Kidney (tissue), 14 donors: Measurements from ENCODE around the gene ZNF554. TPM values are rescaled to one million over a fixed set of nuclear protein-coding genes. Genes with fewer than 3 reads are reported as not detected.

Experiments
- DNase-seq, 5 donors: peaks; one replicate each; pipeline ENCODE4 v3.0.0-alpha.2; 2013 to 2020
- FAIRE-seq: peaks from 2 replicates; lab custom pipeline; 2012; peaks lifted over from hg19 to GRCh38; lab: Jason Lieb, UNC
- H3K27ac ChIP-seq, 2 donors: one replicate each; pipeline ENCODE4 v1.7.0; 2013; ENCODE audit warnings: low read depth in 2 of 2, low read length in 2 of 2, inconsistent platforms in 1 of 2
- H3K27me3 ChIP-seq: one replicate; pipeline ENCODE4 v1.7.1; 2013; ENCODE audit warnings: low read length, inconsistent platforms; ENCODE audit not compliant: control insufficient read depth, insufficient read depth
- H3K36me3 ChIP-seq, 3 donors: one replicate each; pipeline versions ENCODE4 v1.7.0 to v1.7.1; 2013; ENCODE audit warnings: low read length in 3 of 3, control low read depth in 1 of 3, inconsistent platforms in 1 of 3; ENCODE audit not compliant: insufficient read depth in 3 of 3, control insufficient read depth in 2 of 3
- H3K4me1 ChIP-seq, 3 donors: one replicate each; pipeline versions ENCODE4 v1.7.0 to v1.7.1; 2013; ENCODE audit warnings: low read length in 3 of 3, inconsistent platforms in 1 of 3, low read depth in 1 of 3; ENCODE audit not compliant: control insufficient read depth in 2 of 3, insufficient read depth in 2 of 3
- H3K4me3 ChIP-seq, 3 donors: one replicate each; pipeline versions ENCODE4 v1.7.0 to v1.8.1; 2013; ENCODE audit warnings: low read length in 3 of 3, control low read depth in 1 of 3, inconsistent platforms in 1 of 3
- H3K9ac ChIP-seq, 3 donors: one replicate each; pipeline versions ENCODE4 v1.7.0 to v1.7.1; 2013; ENCODE audit warnings: low read length in 3 of 3, control low read depth in 1 of 3, inconsistent platforms in 1 of 3
- H3K9me3 ChIP-seq, 3 donors: one replicate each; pipeline versions ENCODE4 v1.7.0 to v1.7.1; 2013; ENCODE audit warnings: low read length in 3 of 3, control low read depth in 1 of 3, inconsistent platforms in 1 of 3; ENCODE audit not compliant: control insufficient read depth in 2 of 3, insufficient read depth in 1 of 3
- CTCF ChIP-seq: IDR thresholded peaks from 3 replicates; pipeline ENCODE4 v1.5.1; 2012; ENCODE audit warnings: mild to moderate bottlenecking, moderate library complexity, borderline replicate concordance; ENCODE audit not compliant: insufficient read depth; ENCODE audit errors: extremely low read depth
- intact Hi-C: fragments of 100-400 bp; cut with DNase I; formaldehyde crosslinking; loops from one replicate; pipeline ENCODE4 v1.11.1; 2022
- polyA plus RNA-seq: library from polyadenylated mRNA; stranded (reverse); fragments of 350-450 nt; fragmentation: Illumina TruSeq; extraction: RNeasy Lipid Tissue Mini Kit (QIAGEN cat#74804); gene quantifications from one replicate; pipeline ENCODE4 v1.2.3, GENCODE V29; 2014; ENCODE audit warnings: low read depth, low replicate concordance; ENCODE audit not compliant: insufficient read depth
- total RNA-seq: library from RNA; stranded (reverse); fragmentation: NEBNext Ultra II Directional; extraction: Animal tissue kit (Norgen Biotek cat#: 25700); gene quantifications from one replicate; pipeline ENCODE4 v1.2.1, GENCODE V29; 2021
- donor health status: control.
- donor health status: control.
- donor health status: control.
- donor health status: control.
- donor health status: control.
- donor health status: DM: yes; HTN: yes; CAD: no.
- donor health status: Normal renal cell carcinoma (clear cell type).

Gene ZNF554
- total and polyA plus RNA-seq, 2 donors from 2014 or later, result 3.6 to 6.9 TPM

- DNase-seq, result peak in 1 of 5 donors; percentile 66
- no peaks in the 10 kb centered on the region for H3K9me3 ChIP-seq
- no peaks in the 10 kb centered on the region for H3K4me1 ChIP-seq
- H3K27me3 ChIP-seq, result no peaks in the 10 kb centered on the region
- TF ChIP-seq CTCF, result no peak
- FAIRE-seq, result no peak
- no peak overlapping the region for H3K4me3 ChIP-seq
- H3K36me3 ChIP-seq, result peaks cover 0 to 5% (median 3%) of the 10 kb centered on the region in 3 donors
- H3K9ac ChIP-seq, result no peak overlapping the region
- no peak overlapping the region for H3K27ac ChIP-seq
- intact Hi-C loops, result no loop called here
Measured at GRCh38 chr19:2808129-2808941, 11.3 kb upstream of the ZNF554 start.

- Histone ChIP-seq H3K4me3 (no peak overlapping the region), H3K27me3 (no peaks in the 10 kb centered on the region), H3K4me1 (no peaks in the 10 kb centered on the region), H3K9me3 (no peaks in the 10 kb centered on the region), H3K36me3 (peaks cover 0 to 5% (median 3%) of the 10 kb centered on the region in 3 donors), H3K27ac (no peak overlapping the region), H3K9ac (no peak overlapping the region)
- intact Hi-C loops, result no loop called here
- DNase-seq, result peak in 1 of 5 donors; percentile 59
- FAIRE-seq, result no peak
- TF ChIP-seq CTCF, result no peak
Measured at GRCh38 chr19:2809387-2810140, 10.1 kb upstream of the ZNF554 start.

- DNase-seq (no peak), FAIRE-seq (no peak)
- intact Hi-C loops, result no loop called here
- H3K36me3 ChIP-seq, result peaks cover 0 to 5% (median 3%) of the 10 kb centered on the region in 3 donors
- no peak overlapping the region for H3K27ac ChIP-seq
- no peaks in the 10 kb centered on the region for H3K27me3 ChIP-seq
- TF ChIP-seq CTCF, result no peak
- no peak overlapping the region for H3K9ac ChIP-seq
- no peaks in the 10 kb centered on the region for H3K9me3 ChIP-seq
- H3K4me3 ChIP-seq, result no peak overlapping the region
- no peaks in the 10 kb centered on the region for H3K4me1 ChIP-seq
Measured at GRCh38 chr19:2810141-2811091, 9.3 kb upstream of the ZNF554 start.
